ENCODE data around the gene SPATA16. TPM values are rescaled to one million over a fixed set of nuclear protein-coding genes. Genes with fewer than 3 reads are reported as not detected.
"Not testable (repeated sequence)": the region's sequence is repeated elsewhere in the genome, so short reads cannot be mapped to it uniquely, and the experiment has no call there.

The SPATA16 gene, protein sequence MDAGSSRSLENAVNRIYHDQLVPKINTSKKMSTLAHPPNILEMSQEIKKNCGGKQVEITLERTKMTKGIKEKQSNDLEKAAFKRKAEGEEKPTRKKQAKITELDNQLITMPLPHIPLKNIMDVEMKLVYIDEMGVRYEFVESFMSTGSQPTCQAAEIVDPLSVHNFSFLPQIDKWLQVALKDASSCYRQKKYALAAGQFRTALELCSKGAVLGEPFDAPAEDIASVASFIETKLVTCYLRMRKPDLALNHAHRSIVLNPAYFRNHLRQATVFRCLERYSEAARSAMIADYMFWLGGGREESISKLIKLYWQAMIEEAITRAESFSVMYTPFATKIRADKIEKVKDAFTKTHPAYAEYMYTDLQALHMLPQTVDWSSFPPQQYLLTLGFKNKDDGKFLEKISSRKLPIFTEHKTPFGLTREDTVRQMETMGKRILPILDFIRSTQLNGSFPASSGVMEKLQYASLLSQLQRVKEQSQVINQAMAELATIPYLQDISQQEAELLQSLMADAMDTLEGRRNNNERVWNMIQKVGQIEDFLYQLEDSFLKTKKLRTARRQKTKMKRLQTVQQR
- not detected for total RNA-seq
- long read RNA-seq, donor 1: 0 reads
- long read RNA-seq, donor 2: 0 reads

DNA sequence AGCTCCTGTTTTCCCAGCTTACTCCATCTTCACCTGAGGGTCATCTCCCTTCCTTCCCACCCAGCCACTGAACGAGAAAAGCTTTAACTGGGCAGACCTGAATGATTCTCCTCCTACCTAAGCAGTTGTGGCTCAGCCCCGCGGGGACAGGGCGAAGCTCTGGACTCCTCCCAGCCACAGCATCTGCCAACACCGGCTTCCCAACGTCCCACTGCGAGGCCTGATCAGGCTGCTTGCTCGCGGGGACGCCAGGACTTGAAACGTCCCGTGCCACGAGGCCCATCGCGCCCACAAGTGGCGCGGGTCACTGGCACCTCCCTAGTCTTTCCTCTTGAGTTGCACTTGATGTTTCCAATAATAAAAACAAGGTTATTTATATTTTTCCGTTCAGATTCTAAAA, at the start of gene SPATA16:
Gene SPATA16 (minus strand): TSS at position 250 of the 400 bp plus-strand sequence. CDS start 23,504 bp downstream, outside the sequence.
- intact Hi-C loops (cut with DNase I): no loop called here
- no peak for DNase-seq (ENCODE audit: low spot score)

- intact Hi-C loops (cut with DNase I): not testable (repeated sequence)
- DNase-seq (ENCODE audit: low spot score): peak; percentile 50
These were observed 42.0 kb upstream of the SPATA16 start for GRCh38 chr3:173183022-173183421.

DNA sequence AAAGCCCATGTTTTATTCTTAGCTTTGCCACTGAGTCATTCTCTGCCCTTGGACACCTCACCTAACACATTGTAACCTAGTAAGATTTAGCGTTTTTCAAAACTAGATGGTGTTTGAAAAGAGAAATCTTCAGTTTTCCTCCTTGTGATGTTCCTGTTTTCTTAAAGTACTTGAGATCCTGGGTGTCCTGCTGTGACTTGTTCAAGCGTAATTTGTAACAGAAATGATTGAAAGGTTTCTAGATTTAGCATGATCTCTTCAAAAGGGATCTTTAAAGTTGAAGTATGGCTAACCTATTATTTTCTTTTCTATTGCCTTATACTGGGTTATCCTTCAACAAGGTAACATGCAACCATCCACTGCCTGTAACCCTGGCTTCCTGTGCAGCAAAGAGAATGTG, 32.6 kb upstream of the SPATA16 start:
- intact Hi-C loops (cut with DNase I): no loop called here
- no peak for DNase-seq (ENCODE audit: low spot score)

- DNase-seq (ENCODE audit: low spot score); intact Hi-C loops (cut with DNase I): not testable (repeated sequence)
These were observed 18.1 kb upstream of the SPATA16 start for GRCh38 chr3:173159139-173159538.

GRCh38 chr3:173156533-173156932, 15.5 kb upstream of the SPATA16 start:
- DNase-seq (ENCODE audit: low spot score); intact Hi-C loops (cut with DNase I): not testable (repeated sequence)

- intact Hi-C loops (cut with DNase I): no loop called here
- DNase-seq (ENCODE audit: low spot score): no peak
These were observed 12.6 kb upstream of the SPATA16 start for GRCh38 chr3:173153631-173154030.

DNA sequence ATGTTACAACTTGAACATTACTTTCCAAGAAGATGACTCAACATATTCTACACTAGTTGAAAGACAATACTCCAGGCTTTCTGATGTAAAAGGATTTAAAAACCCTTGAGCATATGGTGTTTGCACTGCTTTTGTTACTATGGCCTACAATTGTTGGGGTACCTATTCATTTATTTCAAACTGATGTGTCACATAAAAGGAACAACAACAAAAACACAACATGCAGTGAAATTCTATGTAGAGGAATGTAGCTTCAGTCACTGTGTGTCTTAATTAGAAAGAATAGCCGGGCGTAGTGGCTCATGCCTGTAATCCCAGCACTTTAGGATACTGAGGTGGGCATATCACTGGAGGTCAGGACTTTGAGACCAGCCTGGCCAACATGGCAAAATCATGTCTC, 1.6 kb downstream of the SPATA16 start:
- intact Hi-C loops (cut with DNase I): no loop called here

GRCh38 chr3:173138026-173138425, 3.0 kb downstream of the SPATA16 start:
- intact Hi-C loops (cut with DNase I): no loop called here
- DNase-seq (ENCODE audit: low spot score): no peak

More for the DNA sequence above, 1.6 kb downstream of the SPATA16 start:
- no peak for DNase-seq (ENCODE audit: low spot score)

- DNase-seq (ENCODE audit: low spot score): no peak
- intact Hi-C loops (cut with DNase I): no loop called here
These were observed 6.0 kb downstream of the SPATA16 start for GRCh38 chr3:173135059-173135458.

DNA sequence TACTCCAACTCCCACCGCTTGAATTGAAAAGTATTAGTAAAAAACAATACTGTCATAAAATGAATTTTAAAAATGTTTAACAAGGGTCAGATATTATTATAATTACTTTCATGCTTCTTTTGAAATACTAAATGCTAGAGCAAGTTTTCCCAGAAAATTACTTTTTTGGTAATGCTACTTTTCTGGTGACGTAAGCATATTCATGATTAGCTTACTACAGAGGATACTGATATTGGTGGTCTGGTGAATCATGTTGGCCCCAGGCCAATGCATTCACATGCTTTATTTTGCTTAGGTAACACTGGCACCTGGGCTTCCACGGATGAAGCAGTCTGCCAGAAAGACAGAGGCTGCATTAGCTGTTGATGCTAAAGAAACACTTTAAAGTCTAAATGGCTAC, 12.4 kb downstream of the SPATA16 start:
- intact Hi-C loops (cut with DNase I): no loop called here
- DNase-seq (ENCODE audit: low spot score): no peak

- intact Hi-C loops (cut with DNase I): no loop called here
- DNase-seq (ENCODE audit: low spot score): no peak
These were observed 29.7 kb downstream of the SPATA16 start for GRCh38 chr3:173111321-173111720.

DNA sequence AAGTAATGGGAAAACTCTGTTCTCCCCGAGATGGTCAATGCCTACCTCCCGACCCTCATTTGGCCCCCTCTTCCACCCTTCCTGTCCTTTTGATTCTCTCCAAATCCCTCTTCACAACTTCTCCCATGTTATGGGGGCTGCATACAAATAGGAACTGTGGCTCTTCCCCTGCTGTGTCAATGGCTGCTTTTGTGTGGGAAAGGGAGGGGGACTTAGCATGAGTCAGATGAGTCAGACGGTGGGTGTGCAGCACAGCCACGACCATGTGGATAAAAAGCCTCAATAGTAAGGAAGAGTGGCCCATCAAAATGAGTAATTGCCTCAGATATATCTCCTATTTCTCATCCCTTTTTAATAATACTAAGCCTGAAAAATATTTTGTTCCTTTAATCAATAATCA, 31.9 kb downstream of the SPATA16 start:
- DNase-seq (ENCODE audit: low spot score): no peak
- intact Hi-C loops (cut with DNase I): no loop called here

GRCh38 chr3:173103469-173103868, 37.6 kb downstream of the SPATA16 start:
- DNase-seq (ENCODE audit: low spot score): no peak
- intact Hi-C loops (cut with DNase I): no loop called here

DNA sequence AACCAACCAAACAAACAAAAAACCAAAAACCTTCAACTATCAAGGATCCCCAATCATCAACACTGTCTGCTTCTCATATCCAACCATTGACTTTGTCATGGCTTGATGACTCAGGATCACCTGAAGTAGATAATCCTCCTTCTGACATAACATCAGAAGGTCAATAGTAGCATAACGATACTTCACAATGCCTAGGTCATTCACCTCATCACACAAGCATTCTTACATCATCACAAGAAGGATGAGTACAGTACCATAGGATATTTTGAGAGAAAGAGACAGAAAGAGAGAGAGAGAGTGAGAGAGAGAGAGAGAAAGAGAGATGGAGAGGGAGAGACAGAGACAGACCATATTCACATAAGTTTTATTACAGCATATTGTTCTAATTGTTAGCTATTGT, 42.1 kb downstream of the SPATA16 start:
- intact Hi-C loops (cut with DNase I): no loop called here
- DNase-seq (ENCODE audit: low spot score): no peak

DNA sequence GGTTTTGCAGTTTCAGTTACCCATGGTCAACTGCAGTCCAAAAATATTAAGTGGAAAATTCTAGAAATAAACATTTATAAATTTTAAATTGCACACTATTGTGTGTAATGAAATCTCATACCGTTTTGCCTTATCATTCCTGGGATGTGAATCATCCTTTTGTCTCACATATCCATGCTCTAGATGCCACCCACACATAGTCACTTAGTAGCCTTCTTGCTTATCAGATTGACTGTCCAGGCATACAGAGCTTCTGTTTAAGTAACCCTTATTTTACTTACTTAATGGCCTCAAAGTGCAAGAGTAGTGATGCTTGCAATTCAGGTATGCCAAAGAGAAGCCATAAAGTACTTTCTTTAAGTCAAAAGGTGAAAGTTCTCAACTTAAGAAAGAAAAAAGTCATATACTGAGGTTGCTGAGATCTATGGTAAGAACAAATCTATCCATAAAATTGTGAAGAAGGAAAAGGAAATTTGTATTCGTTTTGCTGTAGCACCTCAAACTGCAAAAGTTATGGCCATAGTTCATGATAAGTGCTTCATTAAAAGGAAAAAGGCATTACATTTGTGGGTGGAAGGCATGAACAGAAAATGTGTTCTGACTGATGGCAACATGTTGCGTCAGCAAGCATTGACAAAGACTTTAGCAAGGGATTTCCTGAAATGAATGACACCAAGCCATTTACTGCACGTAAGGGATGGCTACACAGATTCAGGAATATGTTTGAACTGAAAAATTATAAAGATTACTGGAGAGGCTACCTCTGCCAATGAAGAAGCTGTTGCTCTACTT, 43.8 kb downstream of the SPATA16 start:
- no peak for DNase-seq (ENCODE audit: low spot score)
- intact Hi-C loops (cut with DNase I): no loop called here

DNA sequence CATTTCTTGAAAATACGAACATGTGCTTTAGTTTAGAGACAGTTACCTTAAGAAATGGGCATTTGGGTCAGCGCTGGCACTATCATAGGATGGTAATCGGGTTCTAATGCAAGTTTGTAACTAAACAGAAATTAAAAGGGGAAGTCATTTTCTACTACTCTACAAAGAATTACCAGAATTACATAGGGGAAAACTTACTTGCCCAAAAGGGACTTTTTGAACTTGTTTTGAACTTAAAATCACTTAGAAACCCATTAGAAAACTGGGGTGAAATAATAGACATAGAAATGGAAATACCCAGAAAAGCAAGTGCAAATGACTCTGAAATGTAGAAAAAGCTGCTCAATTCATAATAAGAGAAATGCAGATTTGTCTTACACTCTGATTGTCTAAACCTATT, 44.9 kb downstream of the SPATA16 start:
- intact Hi-C loops (cut with DNase I): no loop called here
- no peak for DNase-seq (ENCODE audit: low spot score)

DNA sequence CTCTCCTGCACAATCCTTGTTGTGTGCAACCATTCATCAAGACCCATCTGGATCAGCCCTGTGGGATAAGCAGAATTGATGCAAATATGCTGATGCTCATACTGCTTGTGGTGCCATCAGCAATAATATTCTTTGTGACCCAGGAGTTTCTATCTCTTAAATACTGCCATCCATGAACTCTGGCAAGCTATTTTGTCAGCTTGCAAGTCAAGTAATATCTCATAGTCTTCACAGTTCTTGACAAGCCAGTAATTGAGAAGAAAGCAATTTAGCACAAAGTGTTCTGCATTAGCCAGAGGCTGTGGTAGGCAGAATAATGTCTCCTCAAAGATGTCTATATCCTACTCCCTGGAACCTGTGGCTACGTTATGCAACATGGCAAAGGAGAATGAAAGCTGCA, 49.0 kb downstream of the SPATA16 start:
- DNase-seq (ENCODE audit: low spot score): no peak
- intact Hi-C loops (cut with DNase I): no loop called here

DNA sequence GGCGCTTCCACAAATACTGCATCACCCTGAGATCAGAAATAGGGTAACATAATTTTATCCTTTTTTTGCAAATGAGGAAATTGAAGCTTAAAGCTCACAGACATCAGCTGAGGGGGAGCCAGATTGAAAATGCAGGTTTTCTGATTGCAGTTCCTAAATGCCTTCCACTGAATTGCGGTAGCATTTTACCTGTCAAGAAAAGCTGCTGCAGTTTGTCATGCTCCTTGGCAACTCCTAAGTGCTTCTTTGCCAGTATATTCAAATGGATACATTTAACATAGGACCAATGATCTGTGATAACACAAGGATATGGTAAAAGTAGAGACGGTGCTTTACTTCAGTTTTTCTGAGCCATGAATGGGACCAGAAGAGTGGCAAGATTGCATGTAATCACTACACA, 50.5 kb downstream of the SPATA16 start:
- DNase-seq (ENCODE audit: low spot score): no peak
- intact Hi-C loops (cut with DNase I): loop anchor here in 1 of 2 donors (2.0 kb wide), 1 partner anchor 52 kb away; no protein-coding TSS in a partner anchor

GRCh38 chr3:173089283-173089682, 51.8 kb downstream of the SPATA16 start:
- DNase-seq (ENCODE audit: low spot score): no peak
- intact Hi-C loops (cut with DNase I): no loop called here

DNA sequence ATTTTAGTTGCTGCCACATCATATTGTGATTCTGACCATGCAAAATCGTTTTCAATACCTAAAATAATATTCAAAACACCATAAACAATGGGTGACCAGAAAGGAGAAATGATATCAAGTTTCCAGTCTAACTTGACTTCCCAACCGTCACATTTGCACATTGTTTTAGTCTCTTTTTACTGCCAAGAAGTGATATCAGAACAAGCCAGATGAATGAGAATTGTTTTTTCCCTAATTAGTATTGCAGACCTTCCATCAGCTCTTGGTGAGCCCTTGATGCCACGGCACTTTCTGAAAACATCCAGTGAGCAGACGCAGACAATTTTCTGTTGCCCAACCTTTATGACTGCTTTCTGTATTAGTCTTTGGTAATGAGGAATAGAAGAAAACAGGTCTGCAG, 62.5 kb downstream of the SPATA16 start:
- intact Hi-C loops (cut with DNase I): no loop called here
- DNase-seq (ENCODE audit: low spot score): no peak

All from posterior vena cava (tissue), 2 donors.